GM12892 (cell line): Measurements from ENCODE around the gene DEXI.

Source experiments
- POLR2A ChIP-seq: IDR thresholded peaks from 2 replicates; pipeline ENCODE4 v1.6.1; 2011; ENCODE audit warnings: low read depth, low read length, control low read depth
- POLR2AphosphoS5 ChIP-seq: IDR thresholded peaks from 2 replicates; pipeline ENCODE4 v1.6.1; 2011; ENCODE audit warnings: low read depth, low read length, control low read depth
- TAF1 ChIP-seq: IDR thresholded peaks from 2 replicates; pipeline ENCODE4 v1.6.1; 2011; ENCODE audit warnings: low read depth, mild to moderate bottlenecking, control low read depth, low read length, borderline replicate concordance

DNA sequence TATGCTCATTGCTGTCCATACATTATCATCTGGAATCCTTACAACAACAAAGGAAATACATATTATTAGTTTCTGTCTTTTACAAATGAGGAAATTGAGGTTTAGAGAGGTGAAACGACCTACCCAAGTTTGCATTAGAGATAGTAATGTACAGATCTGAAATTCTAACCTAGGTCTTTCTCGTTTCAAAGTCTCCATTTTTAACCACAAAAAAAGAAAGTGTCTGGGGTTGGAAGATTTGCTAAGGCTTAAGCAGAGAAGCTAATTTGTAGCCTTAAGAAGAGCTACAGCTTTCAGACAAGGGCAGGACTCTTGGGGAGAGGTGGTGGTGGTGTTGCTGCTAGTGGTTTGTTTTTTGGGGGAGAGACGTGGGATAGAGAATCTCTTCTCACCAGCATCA lies 46.1 kb downstream of the DEXI start:
- no peak for TF ChIP-seq POLR2AphosphoS5
- no peak for TF ChIP-seq POLR2A
- no peak for TF ChIP-seq TAF1
